Left lung (tissue), 10 donors: ENCODE results near the gene YIF1A. TPM values are rescaled to one million over a fixed set of nuclear protein-coding genes. Genes with fewer than 3 reads are reported as not detected.
A peak's percentile ranks its signal among the peaks of the same experiment; 100 is the strongest.

Experiments
- ATAC-seq: fragments of 200-7000 bp; cut with Tn5 transposase; one replicate; pipeline ENCODE4 v1.9.1; 2020; ENCODE audit warnings: moderate library complexity
- DNase-seq, 4 donors: peaks; one replicate each; pipeline ENCODE4 v3.0.0-alpha.2; 2013 to 2020
- H3K27ac ChIP-seq, 2 donors: fragments of 200-600 bp; sonication (generic) in 1 of 2; one replicate each; pipeline versions ENCODE4 v1.5.0 to v1.8.0; 2020 to 2021
- H3K27me3 ChIP-seq, 2 donors: fragments of 200-600 bp; sonication (generic) in 1 of 2; one replicate each; pipeline versions ENCODE4 v1.5.0 to v1.8.0; 2020 to 2021
- H3K36me3 ChIP-seq, 2 donors: fragments of 200-600 bp; sonication (generic) in 1 of 2; one replicate each; pipeline versions ENCODE4 v1.5.0 to v1.8.0; 2020 to 2021
- H3K4me1 ChIP-seq, 2 donors: fragments of 200-600 bp; one replicate each; pipeline ENCODE4 v1.8.0; 2021
- H3K4me3 ChIP-seq, 2 donors: fragments of 200-600 bp; sonication (generic) in 1 of 2; one replicate each; pipeline versions ENCODE4 v1.5.0 to v1.8.0; 2020 to 2021; ENCODE audit warnings: mild to moderate bottlenecking in 1 of 2
- H3K9me3 ChIP-seq, 2 donors: fragments of 200-600 bp; sonication (generic) in 1 of 2; one replicate each; pipeline versions ENCODE4 v1.5.0 to v1.8.0; 2020 to 2021
- intact Hi-C, 2 donors: fragments of 100-400 bp; cut with DNase I; formaldehyde crosslinking; loops; one replicate each; pipeline versions ENCODE4 v1.11.2 to v1.14.2; 2022
- polyA plus RNA-seq, 6 donors: library from polyadenylated mRNA; unstranded; fragments of 120-200 nt; gene quantifications; one replicate each; pipeline ENCODE4 v1.2.1, GENCODE V29; 2013; ENCODE audit not compliant: insufficient read length in 6 of 6
- total RNA-seq, 2 donors: library from RNA; stranded (reverse); fragmentation: NEBNext Ultra II Directional; extraction: Animal tissue kit (Norgen Biotek cat#: 25700); gene quantifications; one replicate each; pipeline ENCODE4 v1.2.1, GENCODE V29; 2021
- TF ChIP-seq, protein P1 (sequence below), 2 donors: fragments of 200-600 bp; sonication (generic) in 1 of 2; IDR thresholded peaks; one replicate each; pipeline versions ENCODE4 v1.5.0 to v1.8.0; 2021; ENCODE audit warnings: antibody characterized with exemption in 2 of 2
- donor health status: DM: no; HTN: yes; CAD: no.
- donor health status: DM: no; HTN: no; CAD: no.

The YIF1A gene
- total and polyA plus RNA-seq, 8 donors = 32.9 to 118 (median 45.9) TPM

DNA sequence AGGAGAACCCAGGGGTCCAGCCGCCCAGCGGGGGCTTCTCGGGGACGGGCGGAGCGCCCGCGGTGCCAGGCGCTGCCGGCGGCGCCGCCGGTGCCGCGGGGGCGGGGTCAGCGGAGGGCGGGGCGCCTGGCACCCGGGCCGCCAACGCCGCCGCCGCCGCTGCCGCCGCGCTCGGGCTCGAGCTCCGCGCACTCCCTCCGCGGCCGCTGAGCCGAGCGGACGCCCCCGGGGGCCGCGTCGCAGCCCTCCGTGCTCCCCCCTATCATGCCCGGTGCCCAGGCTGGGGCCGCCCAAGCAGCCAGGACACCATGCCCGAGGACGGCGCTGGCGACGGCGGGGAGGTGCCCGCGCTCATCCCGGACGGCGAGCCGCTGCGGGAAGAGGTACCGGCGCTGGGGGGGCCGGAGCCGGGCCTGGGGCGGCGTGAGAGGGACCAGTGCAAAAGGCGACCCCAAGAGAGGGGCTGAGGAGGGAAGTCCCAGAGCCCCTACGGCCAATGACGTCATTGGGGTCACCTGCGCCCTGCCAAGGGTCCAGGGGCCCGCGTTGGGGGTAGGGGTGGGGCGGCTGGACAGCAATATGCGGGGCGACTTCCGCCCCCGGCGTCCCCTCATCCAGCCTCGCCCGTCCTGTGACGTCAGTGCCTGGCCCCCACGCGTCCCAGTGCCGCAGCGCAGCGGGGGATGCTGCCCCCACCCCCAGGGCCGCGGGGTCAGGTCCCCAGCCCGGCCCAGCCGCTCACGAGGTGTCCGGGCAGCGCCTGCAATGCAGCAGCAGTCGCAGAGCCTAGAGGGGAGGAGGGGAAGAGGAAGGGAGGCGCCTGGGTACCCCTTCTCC lies 3.0 kb upstream of the YIF1A start, which contains the start of gene TMEM151A:
TMEM151A (plus strand) TSS at position 189 of the 837 bp plus-strand sequence; CDS start at position 309, 120 bp downstream.
- no peaks in the 10 kb centered on the region for H3K36me3 ChIP-seq
- intact Hi-C loops = no loop called here
- TF ChIP-seq, protein P1, sequence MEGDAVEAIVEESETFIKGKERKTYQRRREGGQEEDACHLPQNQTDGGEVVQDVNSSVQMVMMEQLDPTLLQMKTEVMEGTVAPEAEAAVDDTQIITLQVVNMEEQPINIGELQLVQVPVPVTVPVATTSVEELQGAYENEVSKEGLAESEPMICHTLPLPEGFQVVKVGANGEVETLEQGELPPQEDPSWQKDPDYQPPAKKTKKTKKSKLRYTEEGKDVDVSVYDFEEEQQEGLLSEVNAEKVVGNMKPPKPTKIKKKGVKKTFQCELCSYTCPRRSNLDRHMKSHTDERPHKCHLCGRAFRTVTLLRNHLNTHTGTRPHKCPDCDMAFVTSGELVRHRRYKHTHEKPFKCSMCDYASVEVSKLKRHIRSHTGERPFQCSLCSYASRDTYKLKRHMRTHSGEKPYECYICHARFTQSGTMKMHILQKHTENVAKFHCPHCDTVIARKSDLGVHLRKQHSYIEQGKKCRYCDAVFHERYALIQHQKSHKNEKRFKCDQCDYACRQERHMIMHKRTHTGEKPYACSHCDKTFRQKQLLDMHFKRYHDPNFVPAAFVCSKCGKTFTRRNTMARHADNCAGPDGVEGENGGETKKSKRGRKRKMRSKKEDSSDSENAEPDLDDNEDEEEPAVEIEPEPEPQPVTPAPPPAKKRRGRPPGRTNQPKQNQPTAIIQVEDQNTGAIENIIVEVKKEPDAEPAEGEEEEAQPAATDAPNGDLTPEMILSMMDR (IDR thresholded peaks at IDR 0.05) = no peak
- H3K4me3 ChIP-seq = peak within 1 kb of the TSS in 1 of 2 donors; percentile 39
- no peak for ATAC-seq
- peak in 1 of 4 donors; percentile 85 for DNase-seq
- H3K27ac ChIP-seq = no peak within 1 kb of the TSS
- no peaks in the 10 kb centered on the region for H3K9me3 ChIP-seq
- peaks cover 16 to 33% of the 10 kb centered on the region in 2 donors for H3K4me1 ChIP-seq
- peaks cover 19 to 72% of the 10 kb centered on the region in 2 donors for H3K27me3 ChIP-seq

DNA sequence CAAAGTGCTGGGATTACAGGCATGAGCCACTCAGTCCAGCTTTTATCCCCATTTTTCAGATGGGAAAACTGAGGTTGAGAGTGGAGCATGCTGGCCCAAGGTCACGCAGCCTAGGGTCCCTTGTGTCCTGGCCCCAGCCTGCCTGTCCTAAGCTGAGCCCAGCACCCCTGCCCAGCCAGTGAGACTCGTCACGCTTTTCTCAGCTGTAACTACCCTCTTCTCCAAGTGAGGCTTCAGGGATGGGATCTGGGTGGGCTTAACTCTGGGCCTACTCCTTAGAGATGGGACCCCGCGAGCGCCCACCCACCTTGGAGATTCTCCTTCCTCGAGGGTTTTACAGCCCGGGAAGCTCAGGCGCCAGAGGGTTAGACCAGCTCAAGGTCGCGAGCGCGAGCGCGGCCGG lies 2.4 kb upstream of the YIF1A start:
- Histone ChIP-seq H3K27ac (no peak overlapping the region), H3K9me3 (no peaks in the 10 kb centered on the region), H3K27me3 (peaks cover 19 to 66% of the 10 kb centered on the region in 2 donors), H3K4me1 (peaks cover 16 to 33% of the 10 kb centered on the region in 2 donors), H3K36me3 (no peaks in the 10 kb centered on the region), H3K4me3 (peak overlapping the region in 1 of 2 donors; percentile 39)
- TF ChIP-seq, protein P1 (IDR thresholded peaks at IDR 0.05) = no peak
- ATAC-seq = no peak
- intact Hi-C loops = no loop called here
- DNase-seq = no peak

DNA sequence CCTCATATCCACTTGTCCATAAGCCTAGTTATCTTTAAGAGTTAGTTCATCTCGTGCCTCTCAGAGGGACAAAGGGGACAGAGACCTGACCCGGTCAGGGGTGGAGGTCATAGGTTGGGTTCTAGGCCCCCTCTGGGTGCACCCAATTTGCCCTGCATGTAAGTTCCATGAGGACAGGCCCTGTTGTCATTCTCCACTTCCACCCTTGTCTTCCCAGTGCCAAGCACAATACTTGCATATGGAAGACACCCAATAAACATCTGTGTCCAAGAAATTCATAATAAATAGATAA lies 1.3 kb upstream of the YIF1A start:
- TF ChIP-seq, protein P1 (IDR thresholded peaks at IDR 0.05) = no peak
- Histone ChIP-seq H3K9me3 (no peaks in the 10 kb centered on the region), H3K27me3 (peaks cover 19 to 56% of the 10 kb centered on the region in 2 donors), H3K36me3 (peaks cover 0 to 1% of the 10 kb centered on the region in 2 donors), H3K27ac (no peak overlapping the region), H3K4me3 (peak overlapping the region in 1 of 2 donors; percentile 69), H3K4me1 (peaks cover 16 to 33% of the 10 kb centered on the region in 2 donors)
- DNase-seq = no peak
- ATAC-seq = no peak
- intact Hi-C loops = no loop called here

DNA sequence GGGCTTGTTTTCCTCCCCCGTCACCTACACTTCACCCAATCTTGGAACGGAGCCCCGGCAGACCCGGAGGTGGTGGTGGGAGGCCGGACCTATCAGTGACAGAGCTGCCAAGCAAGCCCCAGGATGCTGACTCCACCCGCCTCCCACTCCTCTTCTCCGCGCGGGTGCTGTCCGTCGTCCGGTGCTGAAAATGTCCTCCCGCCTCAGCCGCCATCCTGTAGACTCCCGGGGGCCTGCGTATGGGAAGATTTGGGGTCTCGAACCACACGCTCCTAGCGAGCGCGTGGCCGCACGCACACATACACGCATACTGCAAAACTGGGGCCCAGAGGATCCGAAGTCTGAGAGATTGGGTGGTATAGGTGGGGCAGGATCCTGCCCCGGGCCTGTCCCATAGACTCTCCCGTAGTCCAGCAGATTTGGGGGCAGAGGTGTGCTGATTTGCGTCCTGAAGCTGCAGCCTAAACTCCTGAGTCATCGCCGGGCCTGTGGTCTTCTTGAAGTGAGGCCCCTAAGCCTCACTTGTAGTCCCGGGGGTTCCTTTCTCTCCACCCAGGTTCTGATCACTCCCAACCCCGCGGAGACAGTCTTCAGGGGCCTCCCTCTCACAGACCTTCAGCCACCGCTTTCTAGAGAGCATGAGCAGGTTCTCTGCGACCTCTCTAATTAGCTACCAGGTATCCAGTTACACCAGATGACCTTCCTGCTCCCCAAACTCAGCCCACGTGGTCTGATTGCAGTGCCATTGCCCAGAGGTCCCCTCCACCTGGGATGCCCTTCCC lies 796 bp upstream of the YIF1A start:
- peak in 3 of 4 donors; percentile 83 to 90 (median 83) for DNase-seq
- intact Hi-C loops = no loop called here
- H3K27me3 ChIP-seq = peaks cover 19 to 50% of the 10 kb centered on the region in 2 donors
- peaks cover 16 to 33% of the 10 kb centered on the region in 2 donors for H3K4me1 ChIP-seq
- peak; percentile 77 for ATAC-seq
- H3K36me3 ChIP-seq = peaks cover 0 to 7% of the 10 kb centered on the region in 2 donors
- H3K27ac ChIP-seq = peak overlapping the region; percentile 89 to 92
- peak overlapping the region; percentile 69 to 75 for H3K4me3 ChIP-seq
- H3K9me3 ChIP-seq = no peaks in the 10 kb centered on the region
- TF ChIP-seq, protein P1 (IDR thresholded peaks at IDR 0.05) = no peak
